Frontal cortex (tissue), 4 donors: ENCODE measurements around the gene TMEM120B. TPM values are rescaled to one million over a fixed set of nuclear protein-coding genes. Genes with fewer than 3 reads are reported as not detected.

ENCODE experiments used
- DNase-seq, 2 donors: peaks; one replicate each; pipeline ENCODE4 v3.0.0; 2012; ENCODE audit warnings: low spot score in 2 of 2
- FAIRE-seq: peaks from 2 replicates; lab custom pipeline; 2012; peaks lifted over from hg19 to GRCh38; lab: Jason Lieb, UNC
- total RNA-seq: library from RNA; depleted of rRNA; stranded (reverse); fragments of >200 nt; gene quantifications from one replicate; pipeline ENCODE4 v1.2.3, GENCODE V29; 2014
- donor health status: control.
- donor health status: control.
- donor health status: control.

TMEM120B gene
- total RNA-seq, 1 donor from 2014 or later, result 8.6 TPM

DNA sequence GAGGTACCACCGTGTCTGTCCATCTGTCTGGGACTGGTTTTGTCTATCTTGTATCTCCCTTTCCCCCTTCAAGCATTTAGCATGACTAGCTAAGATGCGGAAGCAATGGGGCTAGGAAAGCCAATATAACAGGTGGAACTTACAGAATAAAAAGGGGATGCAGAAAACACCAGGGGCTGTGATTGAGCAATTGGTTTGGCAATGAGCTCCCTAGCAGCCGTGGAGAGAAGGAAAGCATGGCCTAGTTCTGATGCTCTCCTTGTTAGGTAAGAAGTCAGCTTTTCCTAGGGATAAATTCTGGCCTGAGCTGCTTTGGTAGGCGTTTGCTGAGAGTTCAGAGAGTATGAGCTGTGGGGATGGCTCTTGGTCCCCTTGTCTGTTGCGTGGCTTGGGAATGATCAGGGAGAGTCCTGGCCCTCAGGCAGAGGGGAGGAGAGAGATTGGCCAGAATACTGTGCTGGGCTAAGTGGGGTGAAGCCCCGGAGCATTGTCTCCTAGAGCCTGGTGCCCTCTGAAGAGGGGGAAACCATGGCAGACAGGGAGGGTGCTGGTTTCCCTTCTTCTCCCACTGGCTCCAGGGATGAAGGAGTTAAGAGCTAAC lies 98.4 kb downstream of the TMEM120B start:
- DNase-seq (no peak), FAIRE-seq (no peak)

GRCh38 chr12:121811434-121812319 lies 99.1 kb downstream of the TMEM120B start:
- DNase-seq, result peak; percentile 93 to 96
- no peak for FAIRE-seq

DNA sequence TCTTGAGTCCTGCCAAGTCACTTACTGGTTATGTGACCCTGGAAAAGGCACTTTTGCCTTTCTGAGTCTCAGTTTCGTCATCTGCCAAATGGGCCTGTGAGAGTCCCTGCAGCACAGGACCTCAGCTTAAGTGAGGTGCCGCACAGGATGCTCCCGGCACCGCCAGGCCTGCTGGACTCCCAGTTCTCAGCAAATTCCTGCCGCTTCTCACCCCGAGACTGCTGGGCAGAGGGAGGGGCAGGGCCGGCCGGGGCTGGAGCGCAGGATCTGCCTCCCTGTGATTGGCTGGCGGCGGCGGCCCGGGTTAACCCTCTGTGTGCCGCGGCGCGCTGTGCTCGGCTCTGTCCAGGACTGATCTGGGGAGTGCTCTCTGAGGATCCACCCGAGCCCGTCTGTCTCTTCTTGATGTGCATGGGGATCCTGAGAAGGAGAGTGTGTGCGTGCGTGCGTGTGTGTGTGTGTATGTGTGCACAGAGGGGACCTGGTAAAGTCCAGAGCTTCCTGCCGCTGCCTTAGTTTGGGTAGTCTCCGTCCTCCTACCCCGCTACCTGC lies 99.8 kb downstream of the TMEM120B start:
- no peak for FAIRE-seq
- peak; percentile 74 to 76 for DNase-seq

- FAIRE-seq (no peak), DNase-seq (no peak)
Observed at GRCh38 chr12:121812921-121813896, 100.7 kb downstream of the TMEM120B start.

- no peak for DNase-seq
Observed at GRCh38 chr12:121813951-121814350, 101.4 kb downstream of the TMEM120B start.

GRCh38 chr12:121814429-121815119 lies 102.0 kb downstream of the TMEM120B start:
- FAIRE-seq, result no peak

More at GRCh38 chr12:121813951-121814350, 101.4 kb downstream of the TMEM120B start:
- FAIRE-seq, result no peak

DNA sequence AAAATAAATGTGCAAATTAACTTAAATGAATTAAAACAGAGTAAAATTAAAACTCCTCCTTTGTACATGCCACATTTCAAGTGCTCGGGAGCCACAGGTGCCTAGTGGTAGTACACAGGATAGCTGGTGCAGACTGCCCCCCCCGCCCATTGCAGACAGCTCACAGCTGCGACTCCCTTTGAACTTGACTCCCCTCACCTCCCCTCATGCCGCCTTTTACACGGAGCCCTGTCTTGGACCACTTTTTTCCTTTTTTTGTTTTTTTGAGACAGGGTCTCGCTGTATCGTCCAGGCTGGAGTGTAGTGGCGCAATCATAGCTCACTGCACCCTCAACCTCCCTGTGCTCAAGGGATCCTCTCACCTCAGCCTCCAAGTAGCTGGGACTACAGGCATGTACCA lies 102.7 kb downstream of the TMEM120B start:
- FAIRE-seq, result no peak

More at GRCh38 chr12:121814429-121815119, 102.0 kb downstream of the TMEM120B start:
- no peak for DNase-seq

DNA sequence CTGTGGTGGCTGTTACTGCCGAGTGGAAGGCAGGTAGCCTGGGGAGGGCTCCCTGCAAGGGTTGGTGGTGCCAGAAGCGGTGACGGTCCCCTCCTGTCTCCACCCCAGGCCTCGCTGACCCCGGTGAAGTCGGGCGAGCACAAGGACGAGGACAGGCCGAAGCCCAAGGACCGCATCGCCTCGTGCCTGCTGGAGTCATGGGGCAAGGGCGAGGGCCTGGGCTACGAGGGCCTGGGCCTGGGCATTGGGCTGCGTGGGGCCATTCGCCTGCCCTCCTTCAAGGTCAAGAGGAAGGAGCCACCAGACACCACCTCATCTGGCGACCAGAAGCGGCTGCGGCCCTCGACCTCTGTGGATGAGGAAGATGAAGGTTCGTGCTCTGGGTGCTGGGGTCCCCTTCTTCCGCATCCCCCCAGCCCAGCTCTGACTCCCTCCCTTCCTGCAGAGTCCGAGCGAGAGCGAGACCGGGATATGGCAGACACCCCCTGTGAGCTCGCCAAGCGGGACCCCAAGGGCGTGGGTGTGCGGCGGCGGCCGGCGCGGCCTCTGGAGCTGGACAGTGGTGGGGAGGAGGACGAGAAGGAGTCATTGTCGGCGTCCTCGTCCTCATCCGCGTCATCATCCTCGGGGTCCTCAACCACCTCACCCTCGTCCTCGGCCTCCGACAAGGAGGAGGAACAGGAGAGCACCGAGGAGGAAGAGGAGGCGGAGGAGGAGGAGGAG lies 104.5 kb downstream of the TMEM120B start:
- FAIRE-seq (no peak), DNase-seq (no peak)

More for the DNA sequence above, 102.7 kb downstream of the TMEM120B start:
- no peak for DNase-seq

- FAIRE-seq (no peak), DNase-seq (no peak)
Observed at GRCh38 chr12:121817648-121818043, 105.1 kb downstream of the TMEM120B start.

DNA sequence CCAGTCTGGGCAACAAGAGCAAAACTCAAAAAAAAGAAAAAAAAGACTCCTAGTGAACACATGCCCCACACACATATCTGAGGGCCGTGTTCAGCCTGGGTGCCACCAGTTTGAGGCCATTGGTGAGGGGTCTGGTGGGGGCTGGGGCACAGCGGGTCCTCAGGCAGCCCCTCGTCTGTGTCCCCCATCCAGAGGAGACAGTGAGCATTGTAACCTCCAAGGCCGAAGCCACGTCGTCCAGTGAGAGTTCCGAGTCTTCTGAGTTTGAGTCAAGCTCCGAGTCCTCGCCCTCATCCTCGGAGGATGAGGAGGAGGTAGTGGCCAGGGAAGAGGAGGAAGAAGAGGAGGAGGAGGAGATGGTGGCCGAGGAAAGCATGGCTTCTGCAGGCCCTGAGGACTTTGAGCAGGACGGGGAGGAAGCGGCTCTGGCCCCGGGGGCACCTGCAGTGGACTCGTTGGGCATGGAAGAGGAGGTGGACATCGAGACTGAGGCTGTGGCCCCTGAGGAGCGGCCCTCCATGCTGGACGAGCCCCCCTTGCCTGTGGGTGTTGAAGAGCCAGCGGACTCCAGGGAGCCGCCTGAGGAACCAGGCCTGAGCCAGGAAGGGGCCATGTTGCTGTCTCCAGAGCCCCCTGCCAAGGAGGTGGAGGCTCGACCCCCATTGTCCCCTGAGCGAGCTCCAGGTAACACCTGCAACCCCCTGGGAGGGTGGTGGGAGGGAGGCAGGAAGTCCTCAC lies 106.8 kb downstream of the TMEM120B start:
- DNase-seq, result no peak
- FAIRE-seq, result no peak

- DNase-seq (no peak), FAIRE-seq (no peak)
Observed at GRCh38 chr12:121820056-121820455, 107.5 kb downstream of the TMEM120B start.

DNA sequence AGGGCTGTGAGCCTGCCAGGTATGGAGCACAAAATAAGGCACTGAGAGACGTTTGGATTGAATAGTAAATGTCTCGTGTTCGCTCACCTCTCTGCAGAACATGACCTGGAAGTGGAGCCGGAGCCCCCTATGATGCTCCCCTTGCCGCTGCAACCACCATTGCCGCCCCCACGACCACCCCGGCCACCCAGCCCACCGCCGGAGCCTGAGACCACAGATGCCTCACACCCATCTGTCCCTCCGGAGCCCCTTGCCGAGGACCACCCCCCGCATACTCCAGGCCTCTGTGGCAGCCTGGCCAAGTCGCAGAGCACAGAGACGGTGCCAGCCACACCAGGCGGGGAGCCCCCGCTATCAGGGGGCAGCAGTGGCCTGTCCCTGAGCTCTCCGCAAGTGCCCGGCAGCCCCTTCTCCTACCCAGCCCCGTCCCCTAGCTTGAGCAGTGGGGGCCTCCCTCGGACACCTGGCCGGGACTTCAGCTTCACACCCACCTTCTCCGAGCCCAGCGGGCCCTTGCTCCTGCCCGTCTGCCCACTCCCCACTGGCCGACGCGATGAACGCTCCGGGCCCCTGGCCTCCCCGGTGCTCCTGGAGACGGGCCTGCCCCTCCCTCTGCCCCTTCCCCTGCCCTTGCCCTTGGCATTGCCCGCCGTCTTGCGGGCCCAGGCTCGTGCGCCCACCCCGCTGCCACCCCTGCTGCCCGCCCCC lies 110.0 kb downstream of the TMEM120B start:
- DNase-seq, result no peak
- FAIRE-seq, result no peak

DNA sequence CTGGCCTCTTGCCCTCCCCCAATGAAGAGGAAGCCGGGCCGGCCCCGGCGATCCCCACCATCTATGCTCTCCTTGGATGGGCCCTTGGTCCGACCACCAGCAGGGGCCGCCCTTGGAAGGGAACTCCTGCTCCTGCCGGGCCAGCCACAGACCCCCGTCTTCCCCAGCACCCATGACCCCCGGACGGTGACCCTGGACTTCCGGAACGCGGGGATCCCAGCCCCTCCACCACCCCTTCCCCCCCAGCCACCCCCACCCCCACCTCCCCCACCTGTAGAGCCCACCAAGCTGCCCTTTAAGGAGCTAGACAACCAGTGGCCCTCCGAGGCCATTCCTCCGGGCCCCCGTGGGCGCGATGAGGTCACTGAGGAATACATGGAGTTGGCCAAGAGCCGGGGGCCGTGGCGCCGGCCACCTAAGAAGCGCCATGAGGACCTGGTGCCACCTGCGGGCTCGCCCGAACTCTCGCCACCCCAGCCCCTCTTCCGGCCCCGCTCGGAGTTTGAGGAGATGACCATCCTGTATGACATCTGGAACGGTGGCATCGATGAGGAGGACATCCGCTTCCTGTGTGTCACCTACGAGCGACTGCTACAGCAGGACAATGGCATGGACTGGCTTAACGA lies 110.7 kb downstream of the TMEM120B start:
- no peak for DNase-seq
- FAIRE-seq, result no peak

DNA sequence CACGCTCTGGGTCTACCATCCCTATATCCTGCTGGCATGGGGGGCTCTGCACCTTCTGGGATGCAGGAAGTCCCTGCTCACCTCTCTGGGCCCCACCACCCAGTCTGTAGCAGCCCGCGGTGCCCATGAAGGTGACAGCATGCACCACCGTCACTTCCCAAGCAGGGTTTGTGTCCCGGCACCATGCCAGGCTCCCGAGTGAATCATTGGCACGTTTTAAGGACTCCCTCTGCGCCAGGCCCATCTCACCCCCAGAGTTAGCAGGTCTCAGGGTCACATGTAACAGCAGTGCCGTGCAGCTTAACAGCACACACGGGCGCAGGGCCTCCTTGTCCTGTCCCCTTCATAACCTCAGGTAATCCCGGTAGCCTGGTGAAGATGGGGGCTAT lies 111.2 kb downstream of the TMEM120B start:
- FAIRE-seq, result no peak
- no peak for DNase-seq

- FAIRE-seq, result no peak
- DNase-seq, result no peak
Observed at GRCh38 chr12:121825041-121825523, 112.5 kb downstream of the TMEM120B start.

DNA sequence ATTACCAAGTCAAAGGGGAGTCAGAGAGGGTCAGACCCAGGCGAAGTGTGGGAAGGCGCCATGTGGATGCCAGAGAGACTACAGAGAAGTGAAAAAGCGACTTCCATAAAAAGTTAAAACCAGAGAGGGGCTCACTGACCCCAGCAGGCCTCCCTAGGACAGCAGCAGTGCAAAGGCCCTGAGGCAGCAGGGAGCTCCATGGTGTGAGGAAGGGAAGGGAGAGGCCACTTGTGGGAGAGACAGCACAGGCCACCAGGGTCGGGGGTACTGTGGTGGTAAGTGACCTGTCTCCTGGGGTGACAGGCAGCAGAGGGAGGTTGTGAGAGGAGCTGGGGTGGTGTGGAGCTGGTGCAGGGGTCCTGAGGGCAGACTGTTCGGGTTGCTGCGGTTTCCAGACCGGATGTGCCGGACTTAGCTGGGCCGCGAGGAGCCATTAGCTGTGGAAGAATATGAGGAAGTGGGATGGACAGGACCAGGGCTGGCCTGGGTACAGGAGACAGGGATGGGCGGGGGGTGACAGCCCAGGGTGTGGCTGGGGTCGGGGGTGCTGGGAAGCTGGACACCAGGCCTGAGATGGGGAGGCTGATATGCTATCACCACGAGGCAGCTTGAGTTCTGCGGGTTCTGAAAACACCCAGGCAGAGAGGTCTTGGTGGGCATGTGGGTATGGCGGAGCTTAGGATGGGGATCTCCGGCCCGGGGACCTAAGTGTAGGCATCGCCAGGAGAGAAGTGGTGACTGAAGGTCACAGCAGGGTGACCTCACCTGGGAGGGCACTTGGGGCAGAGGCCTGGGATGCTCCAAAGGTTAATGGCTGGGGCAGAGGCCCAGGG lies 114.0 kb downstream of the TMEM120B start:
- FAIRE-seq, result no peak
- no peak for DNase-seq
